ENCODE data around the gene NPFF. TPM values are rescaled to one million over a fixed set of nuclear protein-coding genes. Genes with fewer than 3 reads are reported as not detected.
"Not testable (repeated sequence)": the region's sequence is repeated elsewhere in the genome, so short reads cannot be mapped to it uniquely, and the experiment has no call there.

Gene NPFF, protein sequence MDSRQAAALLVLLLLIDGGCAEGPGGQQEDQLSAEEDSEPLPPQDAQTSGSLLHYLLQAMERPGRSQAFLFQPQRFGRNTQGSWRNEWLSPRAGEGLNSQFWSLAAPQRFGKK
- not detected for total RNA-seq
- long read RNA-seq, result 0 reads

GRCh38 chr12:53506881-53507602 lies at the start of gene NPFF:
Gene NPFF, minus strand, starts transcription at chr12:53507484. Its CDS starts 10 bp downstream, at chr12:53507474.
- ATAC-seq (ENCODE audit: poor library complexity), result no peak
- intact Hi-C loops (cut with DNase I), result loop anchor here (10.0 kb wide), 1 partner anchor 182 kb away; the partner anchor contains the start of gene AAAS
- DNase-seq, result no peak

GRCh38 chr12:53552361-53553327 lies 45.4 kb upstream of the NPFF start:
- intact Hi-C loops (cut with DNase I), result no loop called here
- ATAC-seq (ENCODE audit: poor library complexity) (no peak), DNase-seq (no peak)

- DNase-seq (no peak), ATAC-seq (ENCODE audit: poor library complexity) (no peak)
- intact Hi-C loops (cut with DNase I), result no loop called here
Observed at GRCh38 chr12:53551889-53552291, 44.6 kb upstream of the NPFF start.

DNA sequence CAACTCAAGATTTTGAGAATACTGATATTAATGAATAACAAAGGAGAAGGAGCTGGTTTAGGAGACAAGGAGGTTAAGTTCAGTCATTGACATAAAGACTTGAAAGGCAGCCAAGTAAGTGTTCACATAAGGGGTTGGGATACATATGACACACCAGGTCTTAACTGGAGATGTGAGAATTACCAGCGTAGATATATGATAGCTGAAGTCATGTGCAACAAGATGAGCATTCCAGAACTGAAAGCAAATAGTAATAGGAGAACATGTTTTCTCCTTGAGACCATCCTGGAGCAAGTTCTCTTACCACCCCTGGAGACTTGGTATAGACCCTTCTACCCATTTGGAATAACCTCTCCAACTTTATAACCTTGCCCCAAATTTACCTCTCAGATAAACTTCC lies 43.3 kb upstream of the NPFF start:
- no peak for ATAC-seq (ENCODE audit: poor library complexity)
- intact Hi-C loops (cut with DNase I), result no loop called here
- no peak for DNase-seq

DNA sequence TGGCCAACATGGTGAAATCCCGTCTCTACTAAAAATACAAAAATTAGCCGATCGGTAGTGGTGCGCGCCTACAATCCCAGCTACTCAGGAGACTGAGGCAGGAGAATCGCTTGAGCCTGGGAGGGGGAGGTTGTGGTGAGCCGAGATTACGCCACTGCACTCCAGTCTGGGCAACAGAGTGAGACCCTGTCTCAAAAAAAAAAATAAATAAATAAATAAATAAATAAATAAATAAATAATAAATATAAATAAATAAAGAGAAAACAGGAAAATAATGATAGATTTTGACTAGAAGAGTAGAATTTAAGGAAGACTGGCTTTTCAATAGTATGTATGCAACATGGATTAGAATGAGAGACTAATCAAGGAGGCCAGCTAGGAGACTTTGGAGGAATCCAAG lies 42.8 kb upstream of the NPFF start:
- intact Hi-C loops (cut with DNase I); ATAC-seq (ENCODE audit: poor library complexity); DNase-seq: not testable (repeated sequence)

GRCh38 chr12:53548354-53548753 lies 41.1 kb upstream of the NPFF start:
- not testable (repeated sequence) for ATAC-seq (ENCODE audit: poor library complexity); DNase-seq
- intact Hi-C loops (cut with DNase I), result loop anchor here (10.0 kb wide), 1 partner anchor 196 kb away; no protein-coding TSS in a partner anchor

- ATAC-seq (ENCODE audit: poor library complexity), result peak; percentile 90
- intact Hi-C loops (cut with DNase I), result loop anchor here (5.0 to 10.0 kb wide), 2 partner anchors 134 to 201 kb away; partner anchors contain the start of gene ATP5MC2
- DNase-seq, result no peak
Observed at GRCh38 chr12:53543539-53543938, 36.3 kb upstream of the NPFF start.

GRCh38 chr12:53539526-53539925 lies 32.2 kb upstream of the NPFF start:
- ATAC-seq (ENCODE audit: poor library complexity) (no peak), DNase-seq (no peak)
- intact Hi-C loops (cut with DNase I), result no loop called here

GRCh38 chr12:53538209-53538689 lies 31.0 kb upstream of the NPFF start:
- DNase-seq, result no peak
- intact Hi-C loops (cut with DNase I), result no loop called here
- peak; percentile 81 for ATAC-seq (ENCODE audit: poor library complexity)

GRCh38 chr12:53536962-53537361 lies 29.7 kb upstream of the NPFF start:
- ATAC-seq (ENCODE audit: poor library complexity) (no peak), DNase-seq (no peak)
- intact Hi-C loops (cut with DNase I), result no loop called here

DNA sequence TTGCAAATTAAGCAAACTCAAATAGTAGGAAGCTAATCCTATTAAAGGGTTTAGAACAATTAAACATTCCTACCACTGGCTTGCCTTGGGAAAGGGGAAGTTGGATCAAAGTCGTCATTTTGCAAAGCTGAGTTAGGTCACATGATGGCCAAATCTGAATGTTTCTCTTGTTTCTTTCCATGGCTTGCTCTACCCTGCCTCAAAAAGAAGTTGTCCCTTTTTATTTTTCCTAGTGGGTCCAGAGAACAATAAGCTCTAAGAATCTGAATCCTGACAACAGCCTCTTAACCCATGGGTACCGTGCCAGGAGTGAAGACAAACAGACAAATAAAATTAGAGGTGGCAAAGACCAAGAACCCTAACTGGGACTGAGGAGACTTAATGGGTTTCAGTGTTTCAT lies 26.2 kb upstream of the NPFF start:
- no peak for ATAC-seq (ENCODE audit: poor library complexity)
- intact Hi-C loops (cut with DNase I), result no loop called here
- DNase-seq, result no peak

GRCh38 chr12:53532524-53533445 lies 25.5 kb upstream of the NPFF start:
- ATAC-seq (ENCODE audit: poor library complexity), result no peak
- intact Hi-C loops (cut with DNase I), result no loop called here
- DNase-seq, result no peak

GRCh38 chr12:53532021-53532420 lies 24.7 kb upstream of the NPFF start:
- ATAC-seq (ENCODE audit: poor library complexity), result no peak
- intact Hi-C loops (cut with DNase I), result no loop called here
- no peak for DNase-seq

GRCh38 chr12:53530920-53531319 lies 23.6 kb upstream of the NPFF start:
- intact Hi-C loops (cut with DNase I), result no loop called here
- no peak for DNase-seq
- ATAC-seq (ENCODE audit: poor library complexity), result no peak

DNA sequence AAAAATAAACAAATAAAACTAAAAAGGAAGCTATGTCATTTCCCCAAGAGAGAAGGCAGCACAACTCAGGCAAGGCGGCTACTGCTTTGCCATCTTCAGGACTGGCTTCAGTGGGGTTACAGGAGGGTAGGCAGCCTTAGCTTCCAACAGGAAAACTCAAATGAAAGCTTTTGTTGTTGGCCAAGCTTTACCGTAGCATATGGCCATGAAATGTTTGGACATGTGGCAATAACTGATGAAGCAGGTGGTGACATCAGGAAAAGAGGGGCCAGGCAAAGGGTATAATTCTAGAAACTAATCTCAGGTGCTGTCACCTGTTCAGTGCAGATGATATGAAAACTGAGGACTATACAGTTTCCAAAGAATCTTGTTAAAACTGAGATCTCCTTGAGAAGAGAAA lies 22.8 kb upstream of the NPFF start:
- intact Hi-C loops (cut with DNase I), result no loop called here
- no peak for ATAC-seq (ENCODE audit: poor library complexity)
- no peak for DNase-seq

- DNase-seq (no peak), ATAC-seq (ENCODE audit: poor library complexity) (no peak)
- intact Hi-C loops (cut with DNase I), result no loop called here
Observed at GRCh38 chr12:53524476-53524875, 17.2 kb upstream of the NPFF start.

GRCh38 chr12:53523131-53523530 lies 15.8 kb upstream of the NPFF start:
- intact Hi-C loops (cut with DNase I), result no loop called here
- DNase-seq, result no peak
- ATAC-seq (ENCODE audit: poor library complexity), result no peak

DNA sequence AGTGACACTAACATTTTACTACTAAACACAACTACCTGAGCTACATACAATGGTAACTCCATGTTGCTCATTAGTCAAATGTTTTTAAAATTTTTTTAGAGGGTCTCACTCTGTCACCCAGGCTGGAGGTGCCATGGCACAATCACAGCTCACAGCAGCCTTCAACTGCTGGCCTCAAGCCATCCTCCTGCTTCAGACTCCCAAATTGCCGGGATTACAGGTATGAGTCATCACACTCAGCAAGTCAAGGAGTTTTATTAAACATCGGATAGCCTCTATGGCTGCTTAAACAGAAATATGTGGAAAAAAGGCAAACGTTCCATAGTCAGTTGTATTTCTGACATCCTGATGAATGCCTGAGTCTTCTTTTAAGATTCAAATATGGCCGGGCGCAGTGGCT lies 11.1 kb upstream of the NPFF start:
- intact Hi-C loops (cut with DNase I), result no loop called here
- DNase-seq, result no peak
- no peak for ATAC-seq (ENCODE audit: poor library complexity)
